H1 (cell line): Measurements from ENCODE around the gene DGCR8. TPM values are rescaled to one million over a fixed set of nuclear protein-coding genes. Genes with fewer than 3 reads are reported as not detected.

ENCODE experiments used
- CTCF ChIA-PET: fragments of 300-600 bp; sonication (Branson Sonifier 250); formaldehyde crosslinking; loops from one replicate; lab custom pipeline; 2021; ENCODE audit not compliant: partially characterized antibody; lab: Charles Lee
- POLR2A ChIA-PET: fragments of 300-600 bp; sonication (Branson Sonifier 250); formaldehyde crosslinking; loops from one replicate; lab custom pipeline; 2021; ENCODE audit warnings: inconsistent platforms; ENCODE audit not compliant: partially characterized antibody; lab: Charles Lee
- DNase-seq, 2 experiments: peaks; one replicate each; pipeline versions ENCODE4 v3.0.0 to v3.0.0-alpha.2; 2010 to 2022; ENCODE audit warnings: low spot score in 2 of 2, low read depth in 1 of 2, mixed read lengths in 1 of 2
- FAIRE-seq: peaks from 2 replicates; lab custom pipeline; 2011; peaks lifted over from hg19 to GRCh38; lab: Jason Lieb, UNC
- H2AFZ ChIP-seq: 2 replicates; pipeline ENCODE4 v1.8.1; 2012; ENCODE audit warnings: low read length, inconsistent platforms
- H2AK5ac ChIP-seq: 2 replicates; pipeline ENCODE4 v1.6.1; 2013; ENCODE audit warnings: low read depth, low read length
- H2BK120ac ChIP-seq: replicated peaks from 2 replicates; pipeline ENCODE3; 2013; ENCODE audit warnings: low read depth, low read length, inconsistent platforms
- H2BK12ac ChIP-seq: 2 replicates; pipeline ENCODE4 v1.6.1; 2013; ENCODE audit warnings: low read depth, low read length
- H2BK15ac ChIP-seq: 2 replicates; pipeline ENCODE4 v1.6.1; 2013; ENCODE audit warnings: low read length
- H2BK20ac ChIP-seq: 2 replicates; pipeline ENCODE4 v1.6.1; 2013; ENCODE audit warnings: low read length
- H2BK5ac ChIP-seq: 2 replicates; pipeline ENCODE4 v1.6.1; 2013; ENCODE audit warnings: low read depth, low read length
- H3K14ac ChIP-seq: 2 replicates; pipeline ENCODE4 v1.6.1; 2013; ENCODE audit warnings: inconsistent platforms; ENCODE audit not compliant: insufficient read length
- H3K18ac ChIP-seq: 2 replicates; pipeline ENCODE4 v1.6.1; 2013; ENCODE audit warnings: low read length; ENCODE audit errors: extremely low read depth
- H3K23ac ChIP-seq: 2 replicates; pipeline ENCODE4 v1.6.1; 2013; ENCODE audit warnings: inconsistent platforms; ENCODE audit not compliant: insufficient read length
- H3K23me2 ChIP-seq: 2 replicates; pipeline ENCODE4 v1.6.1; 2013; ENCODE audit warnings: low read depth, low read length
- H3K27ac ChIP-seq: 2 replicates; pipeline ENCODE4 v1.6.1; 2011; ENCODE audit warnings: low read depth, low read length, inconsistent platforms
- H3K27me3 ChIP-seq, 4 experiments: replicated peaks in 1 of 4; 1 replicate in 1 of 4; 2 replicates in 3 of 4; pipeline versions ENCODE4 v1.6.1 to v1.8.1; 2011 to 2013; ENCODE audit warnings: low read length in 3 of 4, mild to moderate bottlenecking in 3 of 4, inconsistent platforms in 2 of 4, mixed read lengths in 2 of 4, moderate library complexity in 1 of 4; ENCODE audit not compliant: control insufficient read depth in 3 of 4, insufficient read depth in 3 of 4; ENCODE audit errors: extremely low read depth in 1 of 4
- H3K36me3 ChIP-seq, 4 experiments: 2 replicates each; pipeline versions ENCODE4 v1.6.1 to v1.8.1; 2011 to 2013; ENCODE audit warnings: mild to moderate bottlenecking in 4 of 4, low read length in 3 of 4, moderate library complexity in 2 of 4, control low read depth in 1 of 4, inconsistent platforms in 1 of 4; ENCODE audit not compliant: insufficient read depth in 4 of 4, control insufficient read depth in 2 of 4
- H3K4ac ChIP-seq: replicated peaks from 2 replicates; pipeline ENCODE3; 2013; ENCODE audit warnings: low read length, low read depth, mixed read lengths, inconsistent platforms; ENCODE audit not compliant: insufficient read length
- H3K4me1 ChIP-seq, 4 experiments: replicated peaks in 1 of 4; 1 replicate in 1 of 4; 2 replicates in 3 of 4; pipeline versions ENCODE4 v1.6.1 to v1.8.1; 2011 to 2013; ENCODE audit warnings: low read length in 3 of 4, inconsistent platforms in 2 of 4, mixed read lengths in 1 of 4; ENCODE audit not compliant: insufficient read depth in 4 of 4, control insufficient read depth in 3 of 4
- H3K4me2 ChIP-seq, 2 experiments: 2 replicates each; pipeline versions ENCODE4 v1.6.1 to v1.8.1; 2011 to 2013; ENCODE audit warnings: low read depth in 2 of 2, low read length in 2 of 2, control low read depth in 1 of 2, inconsistent platforms in 1 of 2, mild to moderate bottlenecking in 1 of 2; ENCODE audit not compliant: insufficient read depth in 1 of 2
- H3K4me3 ChIP-seq, 4 experiments: fragments of 200-600, 300-600 bp in 1 of 4; sonication (generic), shearing (Covaris generic), sonication (Bioruptor Twin) in 1 of 4; 2 replicates each; pipeline versions ENCODE4 v1.5.1 to v1.8.1; 2011 to 2016; ENCODE audit warnings: low read length in 4 of 4, low read depth in 3 of 4, control low read depth in 2 of 4, inconsistent platforms in 2 of 4, mild to moderate bottlenecking in 2 of 4, mixed read lengths in 1 of 4, moderate library complexity in 1 of 4; ENCODE audit not compliant: insufficient read depth in 2 of 4; ENCODE audit errors: extremely low read depth in 1 of 4
- H3K56ac ChIP-seq: replicated peaks from 2 replicates; pipeline ENCODE3; 2013; ENCODE audit warnings: low read depth, mild to moderate bottlenecking, mixed read lengths, low read length, inconsistent platforms; ENCODE audit not compliant: insufficient read length
- H3K79me1 ChIP-seq: 2 replicates; pipeline ENCODE4 v1.6.1; 2013; ENCODE audit warnings: low read depth, low read length, control low read depth
- H3K79me2 ChIP-seq, 2 experiments: 2 replicates each; pipeline versions ENCODE4 v1.6.1 to v1.8.1; 2012 to 2013; ENCODE audit warnings: low read length in 2 of 2, mild to moderate bottlenecking in 2 of 2, inconsistent platforms in 1 of 2; ENCODE audit not compliant: insufficient read depth in 2 of 2, control insufficient read depth in 1 of 2
- H3K9ac ChIP-seq, 4 experiments: replicated peaks in 1 of 4; 1 replicate in 1 of 4; 2 replicates in 3 of 4; pipeline versions ENCODE4 v1.6.1 to v1.8.1; 2011 to 2013; ENCODE audit warnings: low read depth in 3 of 4, low read length in 3 of 4, control low read depth in 2 of 4, mild to moderate bottlenecking in 2 of 4, moderate library complexity in 2 of 4, inconsistent platforms in 1 of 4; ENCODE audit errors: extremely low read depth in 1 of 4
- H3K9me3 ChIP-seq, 2 experiments: 2 replicates each; pipeline versions ENCODE4 v1.6.1 to v1.8.1; 2012 to 2013; ENCODE audit warnings: mild to moderate bottlenecking in 2 of 2, moderate library complexity in 2 of 2, control low read depth in 1 of 2, inconsistent platforms in 1 of 2, low read depth in 1 of 2, low read length in 1 of 2, mixed read lengths in 1 of 2; ENCODE audit not compliant: insufficient read depth in 2 of 2
- H4K20me1 ChIP-seq, 2 experiments: replicated peaks in 1 of 2; 2 replicates each; pipeline versions ENCODE3 to v1.8.1; 2011 to 2013; ENCODE audit warnings: inconsistent platforms in 2 of 2, low read length in 2 of 2, mild to moderate bottlenecking in 1 of 2; ENCODE audit not compliant: insufficient read depth in 2 of 2, control insufficient read depth in 1 of 2
- H4K5ac ChIP-seq: 2 replicates; pipeline ENCODE4 v1.6.1; 2013; ENCODE audit warnings: low read length, low read depth, mixed read lengths, inconsistent platforms; ENCODE audit not compliant: insufficient read length
- H4K8ac ChIP-seq: 2 replicates; pipeline ENCODE4 v1.8.0; 2013; ENCODE audit warnings: mild to moderate bottlenecking, moderate library complexity, low read length, inconsistent platforms; ENCODE audit not compliant: insufficient read depth; ENCODE audit errors: extremely low read depth
- H4K91ac ChIP-seq: replicated peaks from 2 replicates; pipeline ENCODE3; 2013; ENCODE audit warnings: low read length, mixed read lengths, inconsistent platforms; ENCODE audit not compliant: insufficient read length
- KDM5A ChIP-seq: fragments of 200-600 bp; IDR thresholded peaks from 2 replicates; pipeline ENCODE4 v1.7.1; 2012; ENCODE audit warnings: mild to moderate bottlenecking, low read length, inconsistent platforms, mixed read lengths
- RAD21 ChIP-seq, 2 experiments: IDR thresholded peaks in 1 of 2; conservative IDR thresholded peaks in 1 of 2; 2 replicates each; pipeline ENCODE4 v1.6.1; 2011; ENCODE audit warnings: low read depth in 2 of 2, low read length in 2 of 2, improper control_type of control experiment in 1 of 2, inconsistent platforms in 1 of 2, mild to moderate bottlenecking in 1 of 2, moderate library complexity in 1 of 2
- RFX5 ChIP-seq: IDR thresholded peaks from 2 replicates; pipeline ENCODE4 v1.6.1; 2011; ENCODE audit warnings: low read depth, low read length, improper control_type of control experiment, borderline replicate concordance
- RXRA ChIP-seq: IDR thresholded peaks from 2 replicates; pipeline ENCODE4 v1.6.1; 2011; ENCODE audit warnings: low read depth, mild to moderate bottlenecking, low read length, moderate library complexity; ENCODE audit not compliant: insufficient read depth
- WGBS, 2 experiments: shearing (Covaris generic) in 1 of 2; methylation state at CpG; one replicate each; pipeline versions ENCODE4 v1.1.6 to v1.1.7; 2013 to 2015; ENCODE audit warnings: low lambda C conversion rate in 2 of 2, mixed read lengths in 2 of 2, inconsistent platforms in 1 of 2, low coverage in 1 of 2, missing lambda C conversion rate in 1 of 2; ENCODE audit not compliant: insufficient replicate concordance in 2 of 2, insufficient coverage in 1 of 2, insufficient read length in 1 of 2; ENCODE audit errors: extremely low coverage in 1 of 2, missing lambda C conversion rate in 1 of 2; 5-methylcytosine and 5-hydroxymethylcytosine counted together
- polyA plus RNA-seq, 7 experiments: library from polyadenylated mRNA; depleted of rRNA in 3 of 7; stranded (reverse) in 5 of 7; unstranded in 2 of 7; fragments of >200 nt in 5 of 7; fragments of 200-250 nt in 2 of 7; gene quantifications; 1 replicate in 5 of 7; 2 replicates in 1 of 7; 4 replicates in 1 of 7; pipeline versions ENCODE4 v1.2.1 to v1.2.3, GENCODE V29; 2011 to 2013; ENCODE audit warnings: missing spikeins in 2 of 7, mixed read lengths in 2 of 7
- total RNA-seq: library from RNA; stranded (reverse); fragmentation: NEBNext Ultra II Directional; extraction: Animal tissue kit (Norgen Biotek cat#: 25700); gene quantifications from 2 replicates; pipeline ENCODE4 v1.2.1, GENCODE V29; 2021

DGCR8 gene
- total and polyA plus RNA-seq, 2 of the 8 experiments (the other 6 are each of a cell fraction or from before 2014, with no cell fraction given), result 23.7 to 43.7 TPM

- Histone ChIP-seq H4K5ac (no peak overlapping the region), H2AK5ac (no peak overlapping the region), H2BK5ac (no peak overlapping the region; the same call in 1 of the 2 replicates), H3K4me1 (no peaks in the 10 kb centered on the region), H2BK15ac (no peak overlapping the region), H2BK20ac (no peak overlapping the region), H3K4me3 (no peak overlapping the region), H4K20me1 (peaks cover 0 to 5% of the 10 kb centered on the region in 2 experiments), H3K56ac (no peak overlapping the region), H2AFZ (no peak overlapping the region), H2BK12ac (no peak overlapping the region), H3K36me3 (no peaks in the 10 kb centered on the region), H3K79me1 (no peaks in the 10 kb centered on the region), H3K27me3 (no peaks in the 10 kb centered on the region; a peak in 1 of 7 replicates), H3K27ac (no peak overlapping the region), H3K4me2 (no peak overlapping the region), H3K79me2 (no peaks in the 10 kb centered on the region), H4K91ac (no peak overlapping the region), H3K4ac (no peak overlapping the region), H2BK120ac (no peak overlapping the region), H3K9me3 (no peaks in the 10 kb centered on the region), H3K23ac (no peak overlapping the region), H4K8ac (no peak overlapping the region; the same call in 1 of the 2 replicates), H3K14ac (no peak overlapping the region), H3K18ac (no peak overlapping the region), H3K23me2 (no peaks in the 10 kb centered on the region), H3K9ac (no peak overlapping the region)
- TF ChIP-seq KDM5A (no peak), RAD21 (IDR thresholded peaks at IDR 0.05 in 1 of 2, conservative IDR thresholded peaks at IDR 0.05 in 1 of 2; ENCODE audit: low read depth in 2 of 2, low read length in 2 of 2) (no peak), RFX5 (no peak), RXRA (no peak)
- ChIA-PET POLR2A (no interaction called here), CTCF (interaction anchor here (0.9 to 1.5 kb wide), 5 partner anchors 16 to 100 kb away, joined by 3 to 4 read pairs (median 3); no protein-coding TSS in a partner anchor)
- no peak for FAIRE-seq
- 92% methylated on average over 14 of the region's 14 CpGs; no CpG with 5 or more reads in 1 of the 2 experiments for WGBS, 2 experiments
- no peak for DNase-seq
Measured at GRCh38 chr22:20053407-20054033, 26.5 kb upstream of the DGCR8 start.
